ENCODE measurements around the gene PARD3. TPM values are rescaled to one million over a fixed set of nuclear protein-coding genes. Genes with fewer than 3 reads are reported as not detected.
A peak's percentile ranks its signal among the peaks of the same experiment; 100 is the strongest.

PARD3 gene
- total and polyA plus RNA-seq, 7 donors, result 20.2 to 84.4 (median 53.4) TPM

GRCh38 chr10:34498821-34499220, 316.3 kb downstream of the PARD3 start:
- DNase-seq (no peak), ATAC-seq (no peak)
- WGBS, 3 donors, result 98 to 100% (median 100%) methylated on average over 1 of the region's 1 CpG
- Histone ChIP-seq H3K36me3 (ENCODE audit: insufficient read depth in 1 of 2, low read depth in 1 of 2) (no peaks in the 10 kb centered on the region), H3K4me3 (no peak overlapping the region), H3K4me1 (peaks cover 3% of the 10 kb centered on the region), H3K27ac (no peak overlapping the region), H3K27me3 (ENCODE audit: insufficient read depth in 3 of 3, low read length in 2 of 3) (no peaks in the 10 kb centered on the region), H3K9me3 (no peaks in the 10 kb centered on the region)
- intact Hi-C loops (cut with DNase I), result no loop called here
- no peak for TF ChIP-seq CTCF (IDR thresholded peaks at IDR 0.05)

GRCh38 chr10:34495938-34496337, 319.2 kb downstream of the PARD3 start:
- no peak overlapping the region for H3K27ac ChIP-seq
- TF ChIP-seq CTCF (IDR thresholded peaks at IDR 0.05), result no peak
- H3K36me3 ChIP-seq (ENCODE audit: insufficient read depth in 1 of 2, low read depth in 1 of 2), result no peaks in the 10 kb centered on the region
- peak; percentile 28 to 54 for DNase-seq
- H3K4me3 ChIP-seq, result no peak overlapping the region
- WGBS, 3 donors, result 67 to 87% (median 72%) methylated on average over 2 of the region's 2 CpGs
- intact Hi-C loops (cut with DNase I), result no loop called here
- H3K9me3 ChIP-seq, result no peaks in the 10 kb centered on the region
- no peaks in the 10 kb centered on the region for H3K4me1 ChIP-seq
- H3K27me3 ChIP-seq (ENCODE audit: insufficient read depth in 3 of 3, low read length in 2 of 3), result no peaks in the 10 kb centered on the region
- no peak for ATAC-seq

- Histone ChIP-seq H3K4me3 (no peak overlapping the region), H3K36me3 (ENCODE audit: insufficient read depth in 1 of 2, low read depth in 1 of 2) (no peaks in the 10 kb centered on the region), H3K4me1 (peaks cover 6% of the 10 kb centered on the region), H3K27ac (no peak overlapping the region), H3K9me3 (no peaks in the 10 kb centered on the region), H3K27me3 (ENCODE audit: insufficient read depth in 3 of 3, low read length in 2 of 3) (no peaks in the 10 kb centered on the region)
- intact Hi-C loops (cut with DNase I), result no loop called here
- no peak for TF ChIP-seq CTCF (IDR thresholded peaks at IDR 0.05)
- ATAC-seq (no peak), DNase-seq (no peak)
- 87 to 95% (median 89%) methylated on average over 5 of the region's 5 CpGs for WGBS, 3 donors
Observed at GRCh38 chr10:34494012-34494411, 321.1 kb downstream of the PARD3 start.

- ATAC-seq (no peak), DNase-seq (no peak)
- Histone ChIP-seq H3K4me1 (peaks cover 6% of the 10 kb centered on the region), H3K4me3 (no peak overlapping the region), H3K36me3 (ENCODE audit: insufficient read depth in 1 of 2, low read depth in 1 of 2) (no peaks in the 10 kb centered on the region), H3K9me3 (no peaks in the 10 kb centered on the region), H3K27ac (no peak overlapping the region), H3K27me3 (ENCODE audit: insufficient read depth in 3 of 3, low read length in 2 of 3) (no peaks in the 10 kb centered on the region)
- no peak for TF ChIP-seq CTCF (IDR thresholded peaks at IDR 0.05)
- WGBS, 3 donors, result 79 to 90% (median 82%) methylated on average over 7 of the region's 7 CpGs
- intact Hi-C loops (cut with DNase I), result no loop called here
Observed at GRCh38 chr10:34492081-34492480, 323.0 kb downstream of the PARD3 start.

- DNase-seq (no peak), ATAC-seq (no peak)
- Histone ChIP-seq H3K27ac (no peak overlapping the region), H3K27me3 (ENCODE audit: insufficient read depth in 3 of 3, low read length in 2 of 3) (no peaks in the 10 kb centered on the region), H3K9me3 (no peaks in the 10 kb centered on the region), H3K36me3 (ENCODE audit: insufficient read depth in 1 of 2, low read depth in 1 of 2) (no peaks in the 10 kb centered on the region), H3K4me3 (no peak overlapping the region), H3K4me1 (peaks cover 6% of the 10 kb centered on the region)
- intact Hi-C loops (cut with DNase I), result no loop called here
- TF ChIP-seq CTCF (IDR thresholded peaks at IDR 0.05), result no peak
- 47 to 59% (median 51%) methylated on average over 3 of the region's 3 CpGs for WGBS, 3 donors
Observed at GRCh38 chr10:34491678-34492077, 323.4 kb downstream of the PARD3 start.
